HepG2 (cell line): ENCODE results near the gene HADH. TPM values are rescaled to one million over a fixed set of nuclear protein-coding genes. Genes with fewer than 3 reads are reported as not detected.

Experiments used
- ATAC-seq: fragments of 200-7000 bp; cut with Tn5 transposase; 3 replicates; pipeline ENCODE4 v1.9.1; 2020; ENCODE audit warnings: mild to moderate bottlenecking, moderate library complexity
- BruUV-seq: library from RNA; stranded (reverse); fragments of 400-500 nt; replicated peaks from 2 replicates; lab custom pipeline; 2021; lab: Mats Ljungman, UMichigan
- CTCF ChIA-PET: fragments of 300-600 bp; formaldehyde crosslinking; extraction: SDS; loops from one replicate; lab custom pipeline; 2021; ENCODE audit warnings: low total read pairs, inconsistent platforms, low intra/inter-chr PET ratio; lab: Yijun Ruan, JAX
- POLR2A ChIA-PET: fragments of 350-600 bp; sonication (Branson Sonifier 250); formaldehyde crosslinking; loops from one replicate; lab custom pipeline; 2020; ENCODE audit warnings: antibody characterized with exemption, inconsistent platforms; lab: Yijun Ruan, JAX
- DNase-seq: peaks from one replicate; pipeline ENCODE4 v3.0.0-alpha.2; 2015; ENCODE audit warnings: low spot score
- FAIRE-seq: peaks from 3 replicates; lab custom pipeline; 2011; peaks lifted over from hg19 to GRCh38; lab: Jason Lieb, UNC
- H2AFZ ChIP-seq: one replicate; pipeline ENCODE4 v1.6.1; 2011; ENCODE audit warnings: low read length, inconsistent platforms
- H3K27ac ChIP-seq: fragments of 300-600 bp; 3 replicates; pipeline ENCODE4 v1.8.0; 2011; ENCODE audit warnings: mixed run types, mild to moderate bottlenecking, mixed read lengths, low read length, inconsistent platforms; ENCODE audit not compliant: insufficient read depth; ENCODE audit errors: extremely low read length
- H3K27me3 ChIP-seq, 2 experiments: fragments of 200-600 bp in 1 of 2; 2 replicates in 1 of 2; 3 replicates in 1 of 2; pipeline versions ENCODE4 v1.6.0 to v1.8.0; 2011; ENCODE audit warnings: low read length in 2 of 2, mild to moderate bottlenecking in 2 of 2, moderate library complexity in 2 of 2, inconsistent platforms in 1 of 2; ENCODE audit not compliant: insufficient read depth in 2 of 2, control insufficient read depth in 1 of 2
- H3K36me3 ChIP-seq, 2 experiments: fragments of 200-600 bp in 1 of 2; replicated peaks in 1 of 2; 2 replicates in 1 of 2; 3 replicates in 1 of 2; pipeline versions ENCODE4 v1.5.1 to v1.8.0; 2011; ENCODE audit warnings: low read length in 2 of 2, inconsistent platforms in 1 of 2; ENCODE audit not compliant: insufficient read depth in 2 of 2, control insufficient read depth in 1 of 2
- H3K4me1 ChIP-seq: 2 replicates; pipeline ENCODE4 v1.5.1; 2012; ENCODE audit warnings: low read length, inconsistent platforms; ENCODE audit not compliant: insufficient read depth
- H3K4me2 ChIP-seq: 2 replicates; pipeline ENCODE4 v1.6.0; 2011; ENCODE audit warnings: low read depth, low read length, inconsistent platforms
- H3K4me3 ChIP-seq, 3 experiments: fragments of 200-600 bp in 1 of 3; sonication (generic), shearing (Covaris generic) in 1 of 3; replicated peaks in 1 of 3; 2 replicates each; pipeline ENCODE4 v1.5.1; 2011 to 2016; ENCODE audit warnings: low read length in 3 of 3, inconsistent platforms in 2 of 3, low read depth in 2 of 3, mild to moderate bottlenecking in 2 of 3, control low read depth in 1 of 3, mixed read lengths in 1 of 3; ENCODE audit not compliant: insufficient read depth in 1 of 3
- H3K79me2 ChIP-seq: one replicate; pipeline ENCODE4 v1.6.1; 2011; ENCODE audit warnings: low read length, inconsistent platforms; ENCODE audit not compliant: insufficient read depth
- H3K9ac ChIP-seq: 2 replicates; pipeline ENCODE4 v1.6.0; 2011; ENCODE audit warnings: mild to moderate bottlenecking, low read depth, low read length, inconsistent platforms; ENCODE audit not compliant: insufficient read depth
- H3K9me3 ChIP-seq: 2 replicates; pipeline ENCODE4 v1.5.1; 2012; ENCODE audit warnings: mild to moderate bottlenecking, low read length
- H4K20me1 ChIP-seq: 2 replicates; pipeline ENCODE4 v1.6.0; 2011; ENCODE audit warnings: inconsistent platforms, mild to moderate bottlenecking, low read length, moderate library complexity; ENCODE audit not compliant: insufficient read depth
- FOXJ3 ChIP-seq: sonication (generic); formaldehyde crosslinking; IDR thresholded peaks from 2 replicates; pipeline ENCODE4 v1.4.0; 2020; ENCODE audit warnings: missing genetic modification reagents, mild to moderate bottlenecking, borderline replicate concordance
- FOXK1 ChIP-seq: sonication (generic); formaldehyde crosslinking; IDR thresholded peaks from 2 replicates; pipeline ENCODE4 v1.4.0; 2020; ENCODE audit warnings: low read depth, missing genetic modification reagents, borderline replicate concordance
- ZBTB14 ChIP-seq: sonication (generic); formaldehyde crosslinking; IDR thresholded peaks from 2 replicates; pipeline ENCODE4 v1.4.0; 2020; ENCODE audit warnings: missing genetic modification reagents
- ZNF652 ChIP-seq: IDR thresholded peaks from 2 replicates; pipeline ENCODE4 v1.6.1; 2016; ENCODE audit warnings: low read depth, borderline replicate concordance
- WGBS: methylation state at CpG from one replicate; pipeline ENCODE4 v1.1.6; 2017; ENCODE audit warnings: low lambda C conversion rate; 5-methylcytosine and 5-hydroxymethylcytosine counted together
- in situ Hi-C: cut with HindIII; loops from 2 replicates; pipeline ENCODE4 v1.10.0; 2017; ENCODE audit warnings: low pct_unique_long_range_greater_than_20kb; ENCODE audit not compliant: extremely low pct_ligation_motif_present
- intact Hi-C: fragments of 100-400 bp; cut with micrococcal nuclease; formaldehyde crosslinking; loops from one replicate; pipeline ENCODE4 v1.10.0; 2022; ENCODE audit not compliant: unreplicated experiment
- polyA plus RNA-seq, 8 experiments: library from polyadenylated mRNA; depleted of rRNA in 3 of 8; stranded (reverse) in 7 of 8; unstranded in 1 of 8; fragments of >200 nt; fragmentation: Illumina TruSeq in 4 of 8; extraction: Trizol in 4 of 8; gene quantifications; 2 replicates each; pipeline versions ENCODE4 v1.2.1 to v1.2.3, GENCODE V29; 2011 to 2016; ENCODE audit warnings: low read depth in 4 of 8, missing spikeins in 1 of 8, mixed read lengths in 1 of 8; ENCODE audit not compliant: insufficient read depth in 1 of 8
- total RNA-seq, 5 experiments: library from RNA; depleted of rRNA; stranded (reverse); fragments of >200 nt; fragmentation: Illumina TruSeq; extraction: Trizol; gene quantifications; 2 replicates each; pipeline ENCODE4 v1.2.3, GENCODE V29; 2016; ENCODE audit warnings: low read depth in 1 of 5
- TF ChIP-seq, protein P1 (sequence below): sonication (generic); formaldehyde crosslinking; IDR thresholded peaks from 2 replicates; pipeline ENCODE4 v1.8.0; 2022; ENCODE audit warnings: mild to moderate bottlenecking, missing genetic modification reagents, moderate library complexity

HADH gene
- total and polyA plus RNA-seq, 2 of the 13 experiments (the other 11 are each of a cell fraction or from before 2014, with no cell fraction given) = 29.6 to 33.9 TPM

DNA sequence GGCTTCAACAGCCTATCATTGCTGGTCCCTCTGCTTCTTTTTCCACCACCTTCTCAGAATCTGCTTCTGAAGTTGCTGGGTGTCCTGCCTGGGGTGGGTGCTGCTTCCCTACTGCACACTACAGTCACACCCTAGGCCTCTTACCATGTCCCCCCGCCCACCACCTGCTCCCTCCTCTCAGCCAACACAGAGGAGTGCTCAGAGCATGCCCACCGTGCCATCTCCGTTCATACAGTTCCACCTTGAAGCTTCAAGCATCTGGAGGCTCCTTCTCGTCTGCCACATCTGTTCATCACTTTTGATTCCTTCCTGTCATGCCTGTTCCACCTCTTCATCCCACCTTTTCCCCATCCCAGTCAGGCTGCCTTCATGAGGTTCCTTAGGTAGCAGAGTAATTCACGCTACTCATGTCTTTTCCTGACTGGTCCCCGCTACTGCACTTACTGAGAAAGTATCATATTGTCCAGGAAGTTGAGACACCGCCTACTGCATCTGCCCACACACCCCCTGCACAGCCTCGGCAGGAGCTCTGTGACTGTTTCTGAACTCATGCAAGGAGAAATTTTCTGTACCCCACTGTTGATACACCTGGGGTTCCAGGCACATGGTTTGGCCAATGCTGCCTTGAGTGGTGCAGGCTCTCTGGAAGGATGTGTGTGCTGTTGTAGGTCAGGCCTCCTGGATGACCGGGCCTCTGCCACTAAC is 39.5 kb downstream of the HADH start:
- H3K4me1 ChIP-seq = no peaks in the 10 kb centered on the region
- H3K4me2 ChIP-seq = no peak overlapping the region
- H2AFZ ChIP-seq = no peak overlapping the region
- DNase-seq (no peak), FAIRE-seq (no peak), ATAC-seq (no peak)
- no peaks in the 10 kb centered on the region for H3K79me2 ChIP-seq
- intact Hi-C loops = no loop called here
- BruUV-seq = no TSS peak
- H3K9ac ChIP-seq = no peak overlapping the region
- ChIA-PET POLR2A (no interaction called here), CTCF (no interaction called here)
- H3K27me3 ChIP-seq = no peaks in the 10 kb centered on the region
- H3K4me3 ChIP-seq = no peak overlapping the region
- no peak overlapping the region for H3K27ac ChIP-seq
- TF ChIP-seq ZNF652 (CRISPR knock-in tag) (no peak), ZBTB14 (CRISPR knock-in tag) (no peak), FOXK1 (CRISPR knock-in tag) (no peak), FOXJ3 (CRISPR knock-in tag) (no peak)
- TF ChIP-seq, protein P1, sequence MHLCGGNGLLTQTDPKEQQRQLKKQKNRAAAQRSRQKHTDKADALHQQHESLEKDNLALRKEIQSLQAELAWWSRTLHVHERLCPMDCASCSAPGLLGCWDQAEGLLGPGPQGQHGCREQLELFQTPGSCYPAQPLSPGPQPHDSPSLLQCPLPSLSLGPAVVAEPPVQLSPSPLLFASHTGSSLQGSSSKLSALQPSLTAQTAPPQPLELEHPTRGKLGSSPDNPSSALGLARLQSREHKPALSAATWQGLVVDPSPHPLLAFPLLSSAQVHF (CRISPR knock-in tag) = no peak
- no peaks in the 10 kb centered on the region for H4K20me1 ChIP-seq
- H3K9me3 ChIP-seq = no peaks in the 10 kb centered on the region
- H3K36me3 ChIP-seq = peaks cover 2 to 42% of the 10 kb centered on the region in 2 experiments; a peak in 4 of 5 replicates
- in situ Hi-C loops = loop anchor here (25.0 kb wide), 1 partner anchor 458 kb away; no protein-coding TSS in a partner anchor
- 97% methylated on average over 9 of the region's 9 CpGs for WGBS
